ENCODE data around the gene AHDC1.

AHDC1 gene

DNA sequence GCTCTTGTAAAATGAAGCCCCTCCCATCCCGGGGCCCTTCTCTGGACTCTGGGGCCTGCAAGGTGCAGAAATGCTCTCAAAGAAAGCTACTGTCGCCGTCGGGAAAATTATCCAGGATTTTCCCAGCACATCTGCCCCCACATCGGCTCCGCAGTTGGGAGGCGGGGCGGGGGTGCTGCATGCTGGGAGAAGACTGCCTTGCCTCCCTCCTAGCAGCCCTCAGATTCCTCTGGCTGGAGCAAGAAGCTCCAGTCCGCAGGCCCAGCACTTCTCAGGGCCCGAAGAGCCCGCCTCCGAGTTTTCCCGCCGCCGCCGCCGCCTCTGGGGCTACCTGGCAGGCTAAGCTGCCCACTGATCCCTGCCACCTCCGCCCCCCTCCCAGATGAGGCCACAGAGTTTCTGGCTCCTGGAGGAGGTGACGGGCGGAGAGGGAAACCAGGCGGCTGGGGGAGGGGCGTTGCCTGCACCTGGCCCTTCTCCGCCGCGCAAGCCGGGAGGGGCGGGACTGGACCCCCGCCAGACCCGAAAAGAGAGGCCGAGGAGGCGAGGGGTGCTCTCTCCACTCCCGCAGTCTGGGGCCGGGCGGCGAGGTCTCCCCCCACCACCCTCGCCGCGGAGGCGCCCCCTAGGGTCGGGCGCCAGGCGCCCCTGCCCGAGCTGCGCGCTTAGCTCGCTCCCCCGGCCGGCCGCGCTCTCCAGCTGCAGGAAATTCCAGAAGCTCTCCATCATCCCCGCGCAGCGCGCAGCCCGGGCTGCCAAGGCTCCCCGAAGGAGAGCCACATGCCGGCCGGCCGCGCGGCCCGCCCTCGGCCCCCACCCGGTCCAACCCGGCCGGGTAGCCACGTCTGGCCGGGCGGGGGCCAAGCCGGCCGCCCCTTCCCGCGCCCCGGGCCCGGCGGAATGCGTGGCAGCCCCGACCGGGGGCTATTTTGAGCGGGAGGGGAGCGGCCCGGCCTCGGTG is 28.8 kb downstream of the AHDC1 start:
- TF ChIP-seq, protein P1, sequence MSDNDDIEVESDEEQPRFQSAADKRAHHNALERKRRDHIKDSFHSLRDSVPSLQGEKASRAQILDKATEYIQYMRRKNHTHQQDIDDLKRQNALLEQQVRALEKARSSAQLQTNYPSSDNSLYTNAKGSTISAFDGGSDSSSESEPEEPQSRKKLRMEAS (IDR thresholded peaks at IDR 0.05): no peak; the same call in 1 of the 2 replicates
- TF ChIP-seq TEAD4 (IDR thresholded peaks at IDR 0.05): peak; percentile 63
- peak; percentile 98 for TF ChIP-seq ZBTB7A (IDR thresholded peaks at IDR 0.05; ENCODE audit: low read depth)
- TF ChIP-seq YY1 (IDR thresholded peaks at IDR 0.05; ENCODE audit: low read depth): no peak
- TF ChIP-seq, protein P2, sequence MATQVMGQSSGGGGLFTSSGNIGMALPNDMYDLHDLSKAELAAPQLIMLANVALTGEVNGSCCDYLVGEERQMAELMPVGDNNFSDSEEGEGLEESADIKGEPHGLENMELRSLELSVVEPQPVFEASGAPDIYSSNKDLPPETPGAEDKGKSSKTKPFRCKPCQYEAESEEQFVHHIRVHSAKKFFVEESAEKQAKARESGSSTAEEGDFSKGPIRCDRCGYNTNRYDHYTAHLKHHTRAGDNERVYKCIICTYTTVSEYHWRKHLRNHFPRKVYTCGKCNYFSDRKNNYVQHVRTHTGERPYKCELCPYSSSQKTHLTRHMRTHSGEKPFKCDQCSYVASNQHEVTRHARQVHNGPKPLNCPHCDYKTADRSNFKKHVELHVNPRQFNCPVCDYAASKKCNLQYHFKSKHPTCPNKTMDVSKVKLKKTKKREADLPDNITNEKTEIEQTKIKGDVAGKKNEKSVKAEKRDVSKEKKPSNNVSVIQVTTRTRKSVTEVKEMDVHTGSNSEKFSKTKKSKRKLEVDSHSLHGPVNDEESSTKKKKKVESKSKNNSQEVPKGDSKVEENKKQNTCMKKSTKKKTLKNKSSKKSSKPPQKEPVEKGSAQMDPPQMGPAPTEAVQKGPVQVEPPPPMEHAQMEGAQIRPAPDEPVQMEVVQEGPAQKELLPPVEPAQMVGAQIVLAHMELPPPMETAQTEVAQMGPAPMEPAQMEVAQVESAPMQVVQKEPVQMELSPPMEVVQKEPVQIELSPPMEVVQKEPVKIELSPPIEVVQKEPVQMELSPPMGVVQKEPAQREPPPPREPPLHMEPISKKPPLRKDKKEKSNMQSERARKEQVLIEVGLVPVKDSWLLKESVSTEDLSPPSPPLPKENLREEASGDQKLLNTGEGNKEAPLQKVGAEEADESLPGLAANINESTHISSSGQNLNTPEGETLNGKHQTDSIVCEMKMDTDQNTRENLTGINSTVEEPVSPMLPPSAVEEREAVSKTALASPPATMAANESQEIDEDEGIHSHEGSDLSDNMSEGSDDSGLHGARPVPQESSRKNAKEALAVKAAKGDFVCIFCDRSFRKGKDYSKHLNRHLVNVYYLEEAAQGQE (IDR thresholded peaks at IDR 0.05; ENCODE audit: low read depth): no peak
- peak; percentile 70 for TF ChIP-seq NFIC (IDR thresholded peaks at IDR 0.05)
- TF ChIP-seq EGR1 (IDR thresholded peaks at IDR 0.05): peak; percentile 49
- TF ChIP-seq RAD21 (IDR thresholded peaks at IDR 0.05; ENCODE audit: low read depth): 0 out of 2 replicates have a peak, but pooled peaks have one; percentile 6
- TF ChIP-seq TAF1 (IDR thresholded peaks at IDR 0.05; ENCODE audit: low read depth): peak; percentile 50; the same call in 1 of the 2 replicates
- TF ChIP-seq TCF12 (IDR thresholded peaks at IDR 0.05; ENCODE audit: low read depth): peak; percentile 90
- peak; percentile 35; the same call in 1 of the 2 replicates for TF ChIP-seq EP300 (IDR thresholded peaks at IDR 0.05; ENCODE audit: borderline replicate concordance)
- TF ChIP-seq FOXM1 (IDR thresholded peaks at IDR 0.05; ENCODE audit: borderline replicate concordance, low read depth): no peak
- no peak for TF ChIP-seq CREB1 (IDR thresholded peaks at IDR 0.05; ENCODE audit: low read depth)
- no peak; the same call in 1 of the 2 replicates for TF ChIP-seq CEBPB (IDR thresholded peaks at IDR 0.05)
- TF ChIP-seq, protein P3, sequence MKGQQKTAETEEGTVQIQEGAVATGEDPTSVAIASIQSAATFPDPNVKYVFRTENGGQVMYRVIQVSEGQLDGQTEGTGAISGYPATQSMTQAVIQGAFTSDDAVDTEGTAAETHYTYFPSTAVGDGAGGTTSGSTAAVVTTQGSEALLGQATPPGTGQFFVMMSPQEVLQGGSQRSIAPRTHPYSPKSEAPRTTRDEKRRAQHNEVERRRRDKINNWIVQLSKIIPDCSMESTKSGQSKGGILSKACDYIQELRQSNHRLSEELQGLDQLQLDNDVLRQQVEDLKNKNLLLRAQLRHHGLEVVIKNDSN (IDR thresholded peaks at IDR 0.05): no peak

DNA sequence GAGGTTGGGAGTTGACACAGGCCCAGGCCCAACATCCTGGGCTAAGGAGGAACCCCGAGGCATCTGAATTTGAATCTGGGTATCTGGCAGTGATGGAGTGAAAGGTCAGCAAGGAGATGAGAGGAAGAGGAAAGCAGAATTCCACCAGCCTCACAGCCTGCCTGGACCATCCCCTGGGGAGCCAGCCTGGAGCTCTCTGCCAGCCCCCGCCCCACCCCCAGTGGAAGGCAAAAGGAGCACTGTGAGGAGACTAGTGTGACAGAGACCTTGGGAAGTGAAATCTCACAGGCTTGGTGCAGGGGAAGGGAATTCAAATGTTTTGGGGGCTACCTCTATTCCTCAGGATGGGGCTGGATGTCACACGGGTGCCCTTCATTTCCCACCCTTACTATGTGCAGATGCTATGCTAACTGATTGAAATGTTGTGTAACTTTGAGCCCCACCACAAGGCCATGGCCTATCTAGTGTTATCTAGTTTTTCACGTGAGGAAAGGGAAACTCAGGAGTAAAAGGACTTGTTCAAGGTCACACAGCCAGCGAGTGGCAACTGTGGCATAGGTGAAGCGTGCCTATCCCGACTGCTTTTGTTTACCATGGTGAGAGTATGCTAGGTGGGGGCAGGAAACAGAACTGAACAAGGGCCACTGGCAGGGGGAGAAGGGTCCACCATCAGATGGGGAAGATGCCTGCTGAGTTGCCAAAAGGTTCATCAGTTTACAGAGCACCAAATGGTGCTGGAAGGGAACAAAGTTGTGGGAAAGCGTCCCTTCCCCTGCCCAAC is 29.8 kb downstream of the AHDC1 start:
- TF ChIP-seq FOXM1 (IDR thresholded peaks at IDR 0.05; ENCODE audit: borderline replicate concordance, low read depth): no peak
- no peak for TF ChIP-seq TCF12 (IDR thresholded peaks at IDR 0.05; ENCODE audit: low read depth)
- TF ChIP-seq, protein P1 (IDR thresholded peaks at IDR 0.05): no peak
- TF ChIP-seq, protein P3 (IDR thresholded peaks at IDR 0.05): no peak
- TF ChIP-seq EP300 (IDR thresholded peaks at IDR 0.05; ENCODE audit: borderline replicate concordance): no peak
- TF ChIP-seq NFIC (IDR thresholded peaks at IDR 0.05): no peak
- TF ChIP-seq TEAD4 (IDR thresholded peaks at IDR 0.05): no peak
- no peak for TF ChIP-seq CEBPB (IDR thresholded peaks at IDR 0.05)
- no peak for TF ChIP-seq TAF1 (IDR thresholded peaks at IDR 0.05; ENCODE audit: low read depth)
- no peak for TF ChIP-seq CREB1 (IDR thresholded peaks at IDR 0.05; ENCODE audit: low read depth)
- no peak for TF ChIP-seq RAD21 (IDR thresholded peaks at IDR 0.05; ENCODE audit: low read depth)
- no peak for TF ChIP-seq YY1 (IDR thresholded peaks at IDR 0.05; ENCODE audit: low read depth)
- TF ChIP-seq EGR1 (IDR thresholded peaks at IDR 0.05): no peak
- no peak for TF ChIP-seq ZBTB7A (IDR thresholded peaks at IDR 0.05; ENCODE audit: low read depth)
- TF ChIP-seq, protein P2 (IDR thresholded peaks at IDR 0.05; ENCODE audit: low read depth): no peak

DNA sequence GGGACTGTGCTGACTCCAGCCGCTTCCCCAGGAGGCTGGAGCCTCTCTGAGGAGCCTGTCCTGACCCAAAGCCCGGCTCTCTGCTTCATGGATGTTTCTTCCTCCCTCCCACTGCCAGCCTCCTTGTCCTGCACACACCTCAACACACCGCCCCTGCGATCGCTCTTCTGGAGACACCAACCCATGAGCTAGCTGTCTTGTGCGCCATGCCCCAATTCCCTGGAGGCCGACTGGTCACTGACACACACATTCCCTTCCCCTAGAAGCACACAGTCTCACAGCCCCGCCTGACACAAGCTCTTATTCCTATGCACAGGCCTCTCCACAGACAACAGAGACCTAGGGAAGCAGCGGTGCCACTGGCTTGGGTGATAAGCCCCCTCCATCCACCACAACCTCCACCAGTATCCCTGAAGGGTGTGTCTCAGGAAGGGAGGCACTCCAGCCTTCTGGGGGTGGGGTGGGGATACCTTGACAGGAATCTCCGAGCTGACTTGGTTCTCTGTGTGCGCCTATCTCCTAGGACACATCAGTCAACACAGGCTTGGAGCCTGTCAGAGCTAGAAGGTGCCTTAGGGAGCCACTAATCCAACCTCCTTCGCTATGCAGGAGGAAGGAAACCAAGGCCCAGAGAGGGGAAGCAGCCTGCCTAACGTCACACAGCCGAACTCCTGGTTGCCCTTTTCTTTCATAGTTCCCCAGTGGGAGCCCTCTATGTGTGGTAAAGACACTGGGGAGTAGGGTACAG is 31.1 kb downstream of the AHDC1 start:
- TF ChIP-seq, protein P3 (IDR thresholded peaks at IDR 0.05): no peak
- TF ChIP-seq TCF12 (IDR thresholded peaks at IDR 0.05; ENCODE audit: low read depth) (no peak), EP300 (IDR thresholded peaks at IDR 0.05; ENCODE audit: borderline replicate concordance) (no peak), EGR1 (IDR thresholded peaks at IDR 0.05) (no peak), RAD21 (IDR thresholded peaks at IDR 0.05; ENCODE audit: low read depth) (no peak), NFIC (IDR thresholded peaks at IDR 0.05) (no peak), FOXM1 (IDR thresholded peaks at IDR 0.05; ENCODE audit: borderline replicate concordance, low read depth) (no peak), CEBPB (IDR thresholded peaks at IDR 0.05) (no peak), YY1 (IDR thresholded peaks at IDR 0.05; ENCODE audit: low read depth) (no peak), TEAD4 (IDR thresholded peaks at IDR 0.05) (no peak), ZBTB7A (IDR thresholded peaks at IDR 0.05; ENCODE audit: low read depth) (no peak), TAF1 (IDR thresholded peaks at IDR 0.05; ENCODE audit: low read depth) (no peak), CREB1 (IDR thresholded peaks at IDR 0.05; ENCODE audit: low read depth) (no peak)
- TF ChIP-seq, protein P1 (IDR thresholded peaks at IDR 0.05): no peak
- TF ChIP-seq, protein P2 (IDR thresholded peaks at IDR 0.05; ENCODE audit: low read depth): no peak

Data from Ishikawa (cell line).